ENCODE measurements around the gene PKNOX2. TPM values are rescaled to one million over a fixed set of nuclear protein-coding genes. Genes with fewer than 3 reads are reported as not detected.

The PKNOX2 gene
- total and polyA plus RNA-seq, 2 of the 8 experiments (the other 6 are each of a cell fraction or from before 2014, with no cell fraction given) = 2.0 TPM

- TF ChIP-seq JUN (IDR thresholded peaks at IDR 0.05; ENCODE audit: low read depth, low read length) (no peak), SIX5 (IDR thresholded peaks at IDR 0.05; ENCODE audit: low read depth, low read length) (no peak), TCF12 (IDR thresholded peaks at IDR 0.05; ENCODE audit: low read depth, low read length) (no peak), CTCF (IDR thresholded peaks at IDR 0.05; ENCODE audit: control extremely low read depth in 1 of 3, insufficient read depth in 1 of 3, low read depth in 1 of 3, low read length in 3 of 3) (no peak), PHF8 (conservative IDR thresholded peaks at IDR 0.05; ENCODE audit: low read depth, low read length) (no peak)
- TF ChIP-seq, protein P1, sequence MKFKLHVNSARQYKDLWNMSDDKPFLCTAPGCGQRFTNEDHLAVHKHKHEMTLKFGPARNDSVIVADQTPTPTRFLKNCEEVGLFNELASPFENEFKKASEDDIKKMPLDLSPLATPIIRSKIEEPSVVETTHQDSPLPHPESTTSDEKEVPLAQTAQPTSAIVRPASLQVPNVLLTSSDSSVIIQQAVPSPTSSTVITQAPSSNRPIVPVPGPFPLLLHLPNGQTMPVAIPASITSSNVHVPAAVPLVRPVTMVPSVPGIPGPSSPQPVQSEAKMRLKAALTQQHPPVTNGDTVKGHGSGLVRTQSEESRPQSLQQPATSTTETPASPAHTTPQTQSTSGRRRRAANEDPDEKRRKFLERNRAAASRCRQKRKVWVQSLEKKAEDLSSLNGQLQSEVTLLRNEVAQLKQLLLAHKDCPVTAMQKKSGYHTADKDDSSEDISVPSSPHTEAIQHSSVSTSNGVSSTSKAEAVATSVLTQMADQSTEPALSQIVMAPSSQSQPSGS (IDR thresholded peaks at IDR 0.05; ENCODE audit: low read length) = no peak
- TF ChIP-seq, protein P2, sequence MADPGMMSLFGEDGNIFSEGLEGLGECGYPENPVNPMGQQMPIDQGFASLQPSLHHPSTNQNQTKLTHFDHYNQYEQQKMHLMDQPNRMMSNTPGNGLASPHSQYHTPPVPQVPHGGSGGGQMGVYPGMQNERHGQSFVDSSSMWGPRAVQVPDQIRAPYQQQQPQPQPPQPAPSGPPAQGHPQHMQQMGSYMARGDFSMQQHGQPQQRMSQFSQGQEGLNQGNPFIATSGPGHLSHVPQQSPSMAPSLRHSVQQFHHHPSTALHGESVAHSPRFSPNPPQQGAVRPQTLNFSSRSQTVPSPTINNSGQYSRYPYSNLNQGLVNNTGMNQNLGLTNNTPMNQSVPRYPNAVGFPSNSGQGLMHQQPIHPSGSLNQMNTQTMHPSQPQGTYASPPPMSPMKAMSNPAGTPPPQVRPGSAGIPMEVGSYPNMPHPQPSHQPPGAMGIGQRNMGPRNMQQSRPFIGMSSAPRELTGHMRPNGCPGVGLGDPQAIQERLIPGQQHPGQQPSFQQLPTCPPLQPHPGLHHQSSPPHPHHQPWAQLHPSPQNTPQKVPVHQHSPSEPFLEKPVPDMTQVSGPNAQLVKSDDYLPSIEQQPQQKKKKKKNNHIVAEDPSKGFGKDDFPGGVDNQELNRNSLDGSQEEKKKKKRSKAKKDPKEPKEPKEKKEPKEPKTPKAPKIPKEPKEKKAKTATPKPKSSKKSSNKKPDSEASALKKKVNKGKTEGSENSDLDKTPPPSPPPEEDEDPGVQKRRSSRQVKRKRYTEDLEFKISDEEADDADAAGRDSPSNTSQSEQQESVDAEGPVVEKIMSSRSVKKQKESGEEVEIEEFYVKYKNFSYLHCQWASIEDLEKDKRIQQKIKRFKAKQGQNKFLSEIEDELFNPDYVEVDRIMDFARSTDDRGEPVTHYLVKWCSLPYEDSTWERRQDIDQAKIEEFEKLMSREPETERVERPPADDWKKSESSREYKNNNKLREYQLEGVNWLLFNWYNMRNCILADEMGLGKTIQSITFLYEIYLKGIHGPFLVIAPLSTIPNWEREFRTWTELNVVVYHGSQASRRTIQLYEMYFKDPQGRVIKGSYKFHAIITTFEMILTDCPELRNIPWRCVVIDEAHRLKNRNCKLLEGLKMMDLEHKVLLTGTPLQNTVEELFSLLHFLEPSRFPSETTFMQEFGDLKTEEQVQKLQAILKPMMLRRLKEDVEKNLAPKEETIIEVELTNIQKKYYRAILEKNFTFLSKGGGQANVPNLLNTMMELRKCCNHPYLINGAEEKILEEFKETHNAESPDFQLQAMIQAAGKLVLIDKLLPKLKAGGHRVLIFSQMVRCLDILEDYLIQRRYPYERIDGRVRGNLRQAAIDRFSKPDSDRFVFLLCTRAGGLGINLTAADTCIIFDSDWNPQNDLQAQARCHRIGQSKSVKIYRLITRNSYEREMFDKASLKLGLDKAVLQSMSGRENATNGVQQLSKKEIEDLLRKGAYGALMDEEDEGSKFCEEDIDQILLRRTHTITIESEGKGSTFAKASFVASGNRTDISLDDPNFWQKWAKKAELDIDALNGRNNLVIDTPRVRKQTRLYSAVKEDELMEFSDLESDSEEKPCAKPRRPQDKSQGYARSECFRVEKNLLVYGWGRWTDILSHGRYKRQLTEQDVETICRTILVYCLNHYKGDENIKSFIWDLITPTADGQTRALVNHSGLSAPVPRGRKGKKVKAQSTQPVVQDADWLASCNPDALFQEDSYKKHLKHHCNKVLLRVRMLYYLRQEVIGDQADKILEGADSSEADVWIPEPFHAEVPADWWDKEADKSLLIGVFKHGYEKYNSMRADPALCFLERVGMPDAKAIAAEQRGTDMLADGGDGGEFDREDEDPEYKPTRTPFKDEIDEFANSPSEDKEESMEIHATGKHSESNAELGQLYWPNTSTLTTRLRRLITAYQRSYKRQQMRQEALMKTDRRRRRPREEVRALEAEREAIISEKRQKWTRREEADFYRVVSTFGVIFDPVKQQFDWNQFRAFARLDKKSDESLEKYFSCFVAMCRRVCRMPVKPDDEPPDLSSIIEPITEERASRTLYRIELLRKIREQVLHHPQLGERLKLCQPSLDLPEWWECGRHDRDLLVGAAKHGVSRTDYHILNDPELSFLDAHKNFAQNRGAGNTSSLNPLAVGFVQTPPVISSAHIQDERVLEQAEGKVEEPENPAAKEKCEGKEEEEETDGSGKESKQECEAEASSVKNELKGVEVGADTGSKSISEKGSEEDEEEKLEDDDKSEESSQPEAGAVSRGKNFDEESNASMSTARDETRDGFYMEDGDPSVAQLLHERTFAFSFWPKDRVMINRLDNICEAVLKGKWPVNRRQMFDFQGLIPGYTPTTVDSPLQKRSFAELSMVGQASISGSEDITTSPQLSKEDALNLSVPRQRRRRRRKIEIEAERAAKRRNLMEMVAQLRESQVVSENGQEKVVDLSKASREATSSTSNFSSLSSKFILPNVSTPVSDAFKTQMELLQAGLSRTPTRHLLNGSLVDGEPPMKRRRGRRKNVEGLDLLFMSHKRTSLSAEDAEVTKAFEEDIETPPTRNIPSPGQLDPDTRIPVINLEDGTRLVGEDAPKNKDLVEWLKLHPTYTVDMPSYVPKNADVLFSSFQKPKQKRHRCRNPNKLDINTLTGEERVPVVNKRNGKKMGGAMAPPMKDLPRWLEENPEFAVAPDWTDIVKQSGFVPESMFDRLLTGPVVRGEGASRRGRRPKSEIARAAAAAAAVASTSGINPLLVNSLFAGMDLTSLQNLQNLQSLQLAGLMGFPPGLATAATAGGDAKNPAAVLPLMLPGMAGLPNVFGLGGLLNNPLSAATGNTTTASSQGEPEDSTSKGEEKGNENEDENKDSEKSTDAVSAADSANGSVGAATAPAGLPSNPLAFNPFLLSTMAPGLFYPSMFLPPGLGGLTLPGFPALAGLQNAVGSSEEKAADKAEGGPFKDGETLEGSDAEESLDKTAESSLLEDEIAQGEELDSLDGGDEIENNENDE (IDR thresholded peaks at IDR 0.05; ENCODE audit: insufficient replicate concordance, low read length) = no peak
Measured at GRCh38 chr11:125401746-125402145, 237.2 kb downstream of the PKNOX2 start (continued).

Measured in H1 (cell line).